ENCODE data around the gene SPEN.

- TF ChIP-seq CTCF (IDR thresholded peaks at IDR 0.05), result no peak
- no peak for TF ChIP-seq YY1 (IDR thresholded peaks at IDR 0.05; ENCODE audit: low read depth)
- TF ChIP-seq POLR2AphosphoS5 (IDR thresholded peaks at IDR 0.05; ENCODE audit: low read depth, low read length), result no peak
- no peak for TF ChIP-seq RFX5 (IDR thresholded peaks at IDR 0.05; ENCODE audit: low read length)
- TF ChIP-seq EZH2phosphoT487 (IDR thresholded peaks at IDR 0.05; ENCODE audit: borderline replicate concordance, low read depth), result no peak
- TF ChIP-seq TCF12 (IDR thresholded peaks at IDR 0.05), result no peak
- TF ChIP-seq, protein P1, sequence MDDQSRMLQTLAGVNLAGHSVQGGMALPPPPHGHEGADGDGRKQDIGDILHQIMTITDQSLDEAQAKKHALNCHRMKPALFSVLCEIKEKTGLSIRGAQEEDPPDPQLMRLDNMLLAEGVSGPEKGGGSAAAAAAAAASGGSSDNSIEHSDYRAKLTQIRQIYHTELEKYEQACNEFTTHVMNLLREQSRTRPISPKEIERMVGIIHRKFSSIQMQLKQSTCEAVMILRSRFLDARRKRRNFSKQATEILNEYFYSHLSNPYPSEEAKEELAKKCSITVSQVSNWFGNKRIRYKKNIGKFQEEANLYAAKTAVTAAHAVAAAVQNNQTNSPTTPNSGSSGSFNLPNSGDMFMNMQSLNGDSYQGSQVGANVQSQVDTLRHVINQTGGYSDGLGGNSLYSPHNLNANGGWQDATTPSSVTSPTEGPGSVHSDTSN (IDR thresholded peaks at IDR 0.05), result no peak
Observed at GRCh38 chr1:15966081-15966955, 118.8 kb downstream of the SPEN start.
